Hepatocyte (in vitro differentiated cells): ENCODE measurements around the gene FBXO15. TPM values are rescaled to one million over a fixed set of nuclear protein-coding genes. Genes with fewer than 3 reads are reported as not detected.

Source experiments
- DNase-seq: peaks from one replicate; pipeline ENCODE4 v3.0.0-alpha.2; 2016; ENCODE audit warnings: low spot score
- H2AFZ ChIP-seq: fragments of 200-600 bp; sonication (generic); 2 replicates; pipeline ENCODE4 v1.6.0; 2016; ENCODE audit warnings: antibody characterized with exemption, mild to moderate bottlenecking
- H3K27ac ChIP-seq: fragments of 200-600 bp; sonication (generic); 2 replicates; pipeline ENCODE4 v1.5.1; 2016; ENCODE audit warnings: mild to moderate bottlenecking
- H3K27me3 ChIP-seq: fragments of 200-600 bp; sonication (generic); 2 replicates; pipeline ENCODE4 v1.6.1; 2016
- H3K36me3 ChIP-seq: fragments of 200-600 bp; sonication (generic); replicated peaks from 2 replicates; pipeline ENCODE4 v1.5.1; 2016; ENCODE audit warnings: low read depth; ENCODE audit not compliant: insufficient read depth
- H3K4me1 ChIP-seq: fragments of 200-600 bp; sonication (generic); 2 replicates; pipeline ENCODE4 v1.5.1; 2016; ENCODE audit warnings: mild to moderate bottlenecking, moderate library complexity; ENCODE audit not compliant: insufficient read depth
- H3K4me2 ChIP-seq: fragments of 200-600 bp; sonication (generic); 2 replicates; pipeline ENCODE4 v1.6.0; 2016
- H3K4me3 ChIP-seq: fragments of 200-600 bp; sonication (generic); 2 replicates; pipeline ENCODE4 v1.5.1; 2016; ENCODE audit warnings: mild to moderate bottlenecking
- H3K79me2 ChIP-seq: fragments of 200-600 bp; sonication (generic); 2 replicates; pipeline ENCODE4 v1.6.0; 2017; ENCODE audit warnings: mild to moderate bottlenecking
- H3K9me2 ChIP-seq: fragments of 200-600 bp; sonication (generic); replicated peaks from 2 replicates; pipeline ENCODE4 v1.6.0; 2017; ENCODE audit warnings: mild to moderate bottlenecking; ENCODE audit not compliant: insufficient read depth
- H3K9me3 ChIP-seq: fragments of 200-600 bp; sonication (generic); 2 replicates; pipeline ENCODE4 v1.5.1; 2016; ENCODE audit warnings: low read depth, mild to moderate bottlenecking
- H4K20me1 ChIP-seq: fragments of 200-600 bp; sonication (generic); 2 replicates; pipeline ENCODE4 v1.6.0; 2016; ENCODE audit warnings: mild to moderate bottlenecking; ENCODE audit not compliant: insufficient read depth, poor library complexity, severe bottlenecking
- EZH2 ChIP-seq: fragments of 200-600 bp; sonication (generic); IDR thresholded peaks from 2 replicates; pipeline ENCODE4 v1.6.1; 2016; ENCODE audit warnings: antibody characterized with exemption, mild to moderate bottlenecking, borderline replicate concordance
- EZH2phosphoT487 ChIP-seq: fragments of 200-600 bp; sonication (generic); IDR thresholded peaks from one replicate; pipeline ENCODE4 v1.6.1; 2018; ENCODE audit warnings: antibody characterized with exemption, mild to moderate bottlenecking, low read depth, moderate library complexity; ENCODE audit not compliant: unreplicated experiment, severe bottlenecking
- WGBS: methylation state at CpG from one replicate; pipeline ENCODE4 v1.1.6; 2016; ENCODE audit warnings: low lambda C conversion rate; ENCODE audit errors: missing lambda C conversion rate; 5-methylcytosine and 5-hydroxymethylcytosine counted together
- polyA plus RNA-seq: library from polyadenylated mRNA; unstranded; fragments of >200 nt; fragmentation: Nextera tagmentation; extraction: Ambion mirVana; gene quantifications from 2 replicates; pipeline ENCODE4 v1.2.1, GENCODE V29; 2016
- total RNA-seq: library from RNA; depleted of rRNA; stranded (reverse); fragments of >200 nt; gene quantifications from 2 replicates; pipeline ENCODE4 v1.2.3, GENCODE V29; 2014
- TF ChIP-seq, protein P1 (sequence below): fragments of 200-600 bp; sonication (generic); IDR thresholded peaks from 2 replicates; pipeline ENCODE4 v1.5.1; 2016; ENCODE audit warnings: antibody characterized with exemption, mild to moderate bottlenecking; ENCODE audit not compliant: poor library complexity

Gene FBXO15
- total and polyA plus RNA-seq, 2 experiments from 2014 or later, result 0.69 to 0.93 TPM

DNA sequence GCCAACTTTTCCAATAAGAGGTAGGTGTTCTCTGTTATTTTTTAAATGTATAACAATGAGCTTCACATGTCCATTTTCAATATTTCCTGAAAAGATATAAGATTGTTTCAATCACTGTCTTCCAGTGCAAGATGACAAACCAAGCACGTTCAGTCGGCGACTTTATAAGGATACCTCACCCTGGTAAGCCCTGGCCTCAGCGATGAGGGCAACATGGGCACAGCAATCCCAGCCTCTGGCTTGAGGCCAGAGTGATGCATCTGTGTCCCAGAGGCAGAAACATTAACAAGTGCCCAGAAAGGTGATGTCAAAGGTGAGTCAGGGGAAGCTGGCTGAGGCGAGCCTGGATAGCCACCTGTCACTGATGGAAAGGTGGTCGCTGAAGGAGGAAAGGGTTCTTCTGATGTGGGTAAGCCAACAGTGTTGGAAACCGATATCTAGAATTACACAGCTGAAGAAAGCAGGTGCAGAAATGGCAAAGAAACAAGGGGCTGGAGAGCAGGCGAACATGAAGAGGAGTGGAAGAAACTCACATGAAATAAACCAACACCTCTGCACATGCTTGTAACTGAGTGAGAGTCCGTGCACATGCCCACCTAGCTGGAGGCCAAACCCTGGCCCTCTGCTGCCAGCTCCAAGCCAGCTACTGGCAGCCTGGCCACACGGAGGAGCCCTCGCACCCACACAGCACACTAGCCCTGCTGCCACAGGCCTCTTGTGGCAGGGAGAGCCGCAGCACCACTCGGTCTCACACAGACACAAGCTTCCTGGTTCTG lies 65.5 kb downstream of the FBXO15 start:
- H3K4me3 ChIP-seq, result no peak overlapping the region
- H3K27me3 ChIP-seq, result peaks cover 4% of the 10 kb centered on the region
- TF ChIP-seq, protein P1, sequence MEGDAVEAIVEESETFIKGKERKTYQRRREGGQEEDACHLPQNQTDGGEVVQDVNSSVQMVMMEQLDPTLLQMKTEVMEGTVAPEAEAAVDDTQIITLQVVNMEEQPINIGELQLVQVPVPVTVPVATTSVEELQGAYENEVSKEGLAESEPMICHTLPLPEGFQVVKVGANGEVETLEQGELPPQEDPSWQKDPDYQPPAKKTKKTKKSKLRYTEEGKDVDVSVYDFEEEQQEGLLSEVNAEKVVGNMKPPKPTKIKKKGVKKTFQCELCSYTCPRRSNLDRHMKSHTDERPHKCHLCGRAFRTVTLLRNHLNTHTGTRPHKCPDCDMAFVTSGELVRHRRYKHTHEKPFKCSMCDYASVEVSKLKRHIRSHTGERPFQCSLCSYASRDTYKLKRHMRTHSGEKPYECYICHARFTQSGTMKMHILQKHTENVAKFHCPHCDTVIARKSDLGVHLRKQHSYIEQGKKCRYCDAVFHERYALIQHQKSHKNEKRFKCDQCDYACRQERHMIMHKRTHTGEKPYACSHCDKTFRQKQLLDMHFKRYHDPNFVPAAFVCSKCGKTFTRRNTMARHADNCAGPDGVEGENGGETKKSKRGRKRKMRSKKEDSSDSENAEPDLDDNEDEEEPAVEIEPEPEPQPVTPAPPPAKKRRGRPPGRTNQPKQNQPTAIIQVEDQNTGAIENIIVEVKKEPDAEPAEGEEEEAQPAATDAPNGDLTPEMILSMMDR, result peak; percentile 54
- no peak for TF ChIP-seq EZH2phosphoT487
- no peaks in the 10 kb centered on the region for H3K9me3 ChIP-seq
- no peak overlapping the region for H3K27ac ChIP-seq
- no peaks in the 10 kb centered on the region for H4K20me1 ChIP-seq
- no peaks in the 10 kb centered on the region for H3K79me2 ChIP-seq
- DNase-seq, result peak; percentile 70
- WGBS, result 66% methylated on average over 13 of the region's 13 CpGs
- peaks cover 4% of the 10 kb centered on the region for H3K4me1 ChIP-seq
- H2AFZ ChIP-seq, result peak overlapping the region; percentile 18
- H3K9me2 ChIP-seq, result no peaks in the 10 kb centered on the region
- no peaks in the 10 kb centered on the region for H3K36me3 ChIP-seq
- no peak overlapping the region for H3K4me2 ChIP-seq

DNA sequence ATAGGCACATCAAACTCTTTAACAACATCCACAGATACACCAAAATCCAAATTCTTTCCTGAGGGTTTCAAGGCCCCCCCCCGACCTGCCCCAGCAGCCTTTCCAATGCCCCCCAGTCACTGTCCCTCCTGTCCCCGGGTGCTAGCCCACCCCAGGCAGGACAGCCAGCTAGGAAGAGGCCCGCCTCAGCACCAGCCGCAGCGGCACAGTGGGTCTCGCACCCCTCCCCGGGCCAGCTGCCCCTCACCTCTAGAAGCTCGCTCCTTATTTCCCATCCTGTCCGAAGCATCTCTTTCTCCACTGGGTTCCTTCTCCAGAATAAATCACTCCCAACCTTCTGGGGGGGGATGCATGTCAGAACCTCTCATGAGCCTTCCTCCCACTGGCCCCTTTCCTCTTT lies 69.4 kb downstream of the FBXO15 start:
- H2AFZ ChIP-seq, result no peak overlapping the region
- H3K9me3 ChIP-seq, result no peaks in the 10 kb centered on the region
- no peak for DNase-seq
- H3K36me3 ChIP-seq, result no peaks in the 10 kb centered on the region
- H3K4me2 ChIP-seq, result no peak overlapping the region
- TF ChIP-seq EZH2, result no peak
- TF ChIP-seq EZH2phosphoT487, result no peak
- TF ChIP-seq, protein P1, result no peak
- peaks cover 4% of the 10 kb centered on the region for H3K4me1 ChIP-seq
- H3K27ac ChIP-seq, result no peak overlapping the region
- no peak overlapping the region for H3K4me3 ChIP-seq
- H3K9me2 ChIP-seq, result no peaks in the 10 kb centered on the region
- H4K20me1 ChIP-seq, result no peaks in the 10 kb centered on the region
- H3K79me2 ChIP-seq, result no peaks in the 10 kb centered on the region
- WGBS, result 97% methylated on average over 7 of the region's 9 CpGs
- H3K27me3 ChIP-seq, result peaks cover 4% of the 10 kb centered on the region

DNA sequence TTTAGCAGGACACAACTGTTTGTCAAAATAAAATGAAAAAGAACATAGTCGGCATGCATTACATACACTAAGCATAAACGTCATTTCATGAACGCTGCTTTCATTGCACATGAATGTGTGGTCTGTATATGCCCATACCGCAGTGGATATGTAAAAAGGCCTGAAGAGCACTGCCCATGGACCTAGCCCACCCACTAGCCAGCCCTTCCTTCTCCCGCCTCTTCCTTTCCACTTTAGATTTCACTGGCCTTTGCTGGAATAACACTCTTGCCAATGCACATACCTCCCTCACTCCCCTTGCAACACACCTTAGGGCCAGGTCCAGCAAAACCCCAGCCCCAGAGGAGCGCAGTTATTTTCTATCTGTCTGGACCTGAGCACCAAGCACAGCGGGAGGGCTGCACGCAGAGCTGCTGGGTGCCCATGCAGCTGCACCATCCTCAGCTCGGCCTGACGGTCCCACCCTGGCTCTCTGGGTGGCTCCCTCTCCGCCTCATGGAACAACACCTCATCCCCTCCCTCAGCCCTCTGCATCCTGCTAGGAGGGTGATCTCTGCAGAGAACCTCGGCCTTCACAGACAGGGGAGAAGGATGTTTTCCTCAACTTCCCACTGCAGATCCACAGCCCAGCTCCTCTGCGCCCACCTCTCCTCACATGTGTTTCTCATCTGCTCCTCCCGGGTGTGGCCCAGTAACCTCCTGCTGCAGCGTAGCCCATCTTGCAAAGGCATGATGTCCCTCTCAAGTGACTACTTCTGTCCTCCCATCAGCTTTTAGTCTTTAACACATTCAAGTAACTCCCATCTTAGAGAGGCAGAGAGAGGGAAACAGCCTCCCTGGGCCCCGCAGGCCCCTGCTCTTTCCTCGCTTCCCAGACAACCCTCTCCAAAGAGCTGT lies 72.7 kb downstream of the FBXO15 start:
- Histone ChIP-seq H3K4me3 (no peak overlapping the region), H3K9me2 (no peaks in the 10 kb centered on the region), H3K36me3 (no peaks in the 10 kb centered on the region), H2AFZ (no peak overlapping the region), H3K4me1 (no peaks in the 10 kb centered on the region), H3K4me2 (no peak overlapping the region), H3K27ac (no peak overlapping the region), H4K20me1 (no peaks in the 10 kb centered on the region), H3K27me3 (no peaks in the 10 kb centered on the region), H3K9me3 (no peaks in the 10 kb centered on the region), H3K79me2 (no peaks in the 10 kb centered on the region)
- 89% methylated on average over 17 of the region's 17 CpGs for WGBS
- DNase-seq, result no peak
- TF ChIP-seq, protein P1, result no peak
- TF ChIP-seq EZH2 (no peak), EZH2phosphoT487 (no peak)
